ENCODE data around the gene SF3B4. TPM values are rescaled to one million over a fixed set of nuclear protein-coding genes. Genes with fewer than 3 reads are reported as not detected.

SF3B4 gene
- total and polyA plus RNA-seq, 2 donors (not counting 1 experiment from before 2014, with no cell fraction given): 22.6 to 60.1 TPM

- CTCF ChIA-PET: interaction anchor here (0.6 kb wide), 1 partner anchor 1315 kb away, joined by 3 read pairs; no protein-coding TSS in a partner anchor
- Mint-ChIP-seq H3K4me3 (no peak within 1 kb of the TSS), H3K27ac (no peak within 1 kb of the TSS)
These were observed 8.8 kb upstream of the SF3B4 start, which contains the start of gene MTMR11 for GRCh38 chr1:149936170-149936991. TSS of gene MTMR11 (minus strand) at chr1:149936879. CDS start at chr1:149936647, 232 bp downstream.

More at GRCh38 chr1:149936170-149936991, 8.8 kb upstream of the SF3B4 start, which contains the start of gene MTMR11:
- no peak within 1 kb of the TSS for H2AFZ ChIP-seq (ENCODE audit: insufficient read depth, low read depth, low read length, poor library complexity, severe bottlenecking)
- Mint-ChIP-seq H3K4me1 (no peaks in the 10 kb centered on the region), H3K27me3 (peaks cover 41% of the 10 kb centered on the region), H3K9me3 (ENCODE audit: insufficient read depth) (no peaks in the 10 kb centered on the region)
- no peak within 1 kb of the TSS for H3K27ac ChIP-seq (ENCODE audit: low read length in 2 of 2)
- H3K9me3 ChIP-seq (ENCODE audit: control extremely low read depth in 1 of 3, control insufficient read depth in 2 of 3, insufficient read depth in 1 of 3, low read length in 2 of 3): no peaks in the 10 kb centered on the region
- intact Hi-C loops (cut with micrococcal nuclease): no loop called here
- H3K4me3 ChIP-seq (ENCODE audit: control extremely low read depth in 1 of 5, extremely low read depth in 1 of 5, insufficient read depth in 1 of 5, low read depth in 2 of 5, low read length in 4 of 5): no peak within 1 kb of the TSS
- H3K36me3 ChIP-seq (replicated peaks in 1 of 2; ENCODE audit: control extremely low read depth in 1 of 2, control insufficient read depth in 1 of 2, extremely low read depth in 1 of 2, insufficient read depth in 2 of 2, low read length in 1 of 2): no peaks in the 10 kb centered on the region
- no peak within 1 kb of the TSS for H3K9ac ChIP-seq (ENCODE audit: low read length)
- POLR2A ChIA-PET: no interaction called here
- H3K79me2 ChIP-seq (ENCODE audit: control insufficient read depth, insufficient read depth, low read length): no peaks in the 10 kb centered on the region
- no peak within 1 kb of the TSS for H3K4me2 ChIP-seq (replicated peaks; ENCODE audit: low read depth, low read length, poor library complexity, severe bottlenecking)
- no peak for ATAC-seq (ENCODE audit: low read depth)
- 78% methylated on average over 7 of the region's 18 CpGs for WGBS (ENCODE audit: insufficient coverage)
- no peaks in the 10 kb centered on the region for H3K4me1 ChIP-seq (ENCODE audit: control insufficient read depth in 2 of 2, insufficient read depth in 2 of 2, low read length in 2 of 2)
- peaks cover 0 to 21% (median 2%) of the 10 kb centered on the region in 4 experiments for H3K27me3 ChIP-seq (replicated peaks in 1 of 4; ENCODE audit: control extremely low read depth in 1 of 4, control insufficient read depth in 3 of 4, insufficient read depth in 4 of 4, low read length in 3 of 4)
- DNase-seq: no peak
- TF ChIP-seq EZH2 (IDR thresholded peaks at IDR 0.05; ENCODE audit: borderline replicate concordance, insufficient read depth, low read depth, low read length, poor library complexity, severe bottlenecking): no peak
- TF ChIP-seq CTCF (IDR thresholded peaks at IDR 0.05): no peak
- H4K20me1 ChIP-seq (ENCODE audit: control insufficient read depth, insufficient read depth, low read length, poor library complexity, severe bottlenecking): no peaks in the 10 kb centered on the region

Measured in B cell (primary cell).